RWPE1 (cell line): ENCODE results near the gene RUNX1.
A peak's percentile ranks its signal among the peaks of the same experiment; 100 is the strongest.

Source experiments
- CTCF ChIA-PET: fragments of 350-600 bp; sonication (Branson Sonifier 250); formaldehyde crosslinking; extraction: SDS; loops from one replicate; lab custom pipeline; 2021; lab: Yijun Ruan, JAX
- POLR2A ChIA-PET: fragments of 400-600 bp; formaldehyde crosslinking; extraction: SDS; loops from one replicate; lab custom pipeline; 2020; ENCODE audit warnings: antibody characterized with exemption; ENCODE audit not compliant: low non-redundant PET; lab: Yijun Ruan, JAX
- DNase-seq: peaks from one replicate; pipeline ENCODE4 v3.0.0; 2012; ENCODE audit warnings: low spot score
- H3K27ac ChIP-seq: fragments of 450-650 bp; 2 replicates; pipeline ENCODE4 v1.5.1; 2017
- TF ChIP-seq, protein P1 (sequence below): fragments of 450-650 bp; conservative IDR thresholded peaks from 2 replicates; pipeline ENCODE4 v1.5.1; 2017; ENCODE audit warnings: low read depth, mild to moderate bottlenecking

RUNX1 gene

DNA sequence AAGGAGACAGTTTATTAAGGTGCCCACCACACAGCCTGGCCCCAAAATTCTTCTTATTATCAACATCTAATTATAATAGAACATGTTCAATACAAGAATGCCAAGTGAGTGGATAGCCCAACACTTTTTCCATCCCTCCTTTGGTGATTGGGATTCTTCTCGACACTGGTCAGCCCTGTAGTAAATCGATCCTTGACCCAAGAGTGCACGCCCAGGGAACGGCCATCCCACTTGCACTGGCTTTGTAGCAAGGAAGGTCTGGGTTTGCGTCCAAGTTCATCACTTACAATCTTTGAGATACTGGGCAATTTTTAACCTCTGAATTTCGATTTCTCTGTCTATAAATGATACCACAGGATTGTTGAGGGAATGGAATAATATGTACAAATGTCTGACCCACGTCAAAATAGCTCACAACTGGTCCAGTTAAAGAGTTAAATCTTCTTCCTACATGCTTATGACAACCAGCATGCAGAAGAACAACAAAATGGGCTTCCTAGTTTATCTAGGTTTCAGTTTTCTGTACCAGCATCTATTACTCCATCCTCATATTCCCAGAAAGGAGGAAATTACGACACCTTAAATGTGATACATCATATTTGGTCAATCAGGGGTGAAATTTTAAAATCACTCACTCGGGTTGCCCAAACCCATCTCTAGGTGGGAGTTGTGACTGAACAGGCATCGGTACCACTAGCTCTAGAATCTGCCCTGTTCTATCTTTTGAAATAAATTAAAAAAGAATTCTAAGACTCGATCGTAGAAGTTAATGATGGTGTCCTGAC, 218.5 kb downstream of the RUNX1 start:
- TF ChIP-seq, protein P1, sequence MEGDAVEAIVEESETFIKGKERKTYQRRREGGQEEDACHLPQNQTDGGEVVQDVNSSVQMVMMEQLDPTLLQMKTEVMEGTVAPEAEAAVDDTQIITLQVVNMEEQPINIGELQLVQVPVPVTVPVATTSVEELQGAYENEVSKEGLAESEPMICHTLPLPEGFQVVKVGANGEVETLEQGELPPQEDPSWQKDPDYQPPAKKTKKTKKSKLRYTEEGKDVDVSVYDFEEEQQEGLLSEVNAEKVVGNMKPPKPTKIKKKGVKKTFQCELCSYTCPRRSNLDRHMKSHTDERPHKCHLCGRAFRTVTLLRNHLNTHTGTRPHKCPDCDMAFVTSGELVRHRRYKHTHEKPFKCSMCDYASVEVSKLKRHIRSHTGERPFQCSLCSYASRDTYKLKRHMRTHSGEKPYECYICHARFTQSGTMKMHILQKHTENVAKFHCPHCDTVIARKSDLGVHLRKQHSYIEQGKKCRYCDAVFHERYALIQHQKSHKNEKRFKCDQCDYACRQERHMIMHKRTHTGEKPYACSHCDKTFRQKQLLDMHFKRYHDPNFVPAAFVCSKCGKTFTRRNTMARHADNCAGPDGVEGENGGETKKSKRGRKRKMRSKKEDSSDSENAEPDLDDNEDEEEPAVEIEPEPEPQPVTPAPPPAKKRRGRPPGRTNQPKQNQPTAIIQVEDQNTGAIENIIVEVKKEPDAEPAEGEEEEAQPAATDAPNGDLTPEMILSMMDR = no peak
- POLR2A ChIA-PET = interaction anchor here (0.7 kb wide), 1 partner anchor 15 kb away, joined by 6 read pairs; no protein-coding TSS in a partner anchor
- H3K27ac ChIP-seq = no peak overlapping the region
- no peak for DNase-seq
- CTCF ChIA-PET = no interaction called here

DNA sequence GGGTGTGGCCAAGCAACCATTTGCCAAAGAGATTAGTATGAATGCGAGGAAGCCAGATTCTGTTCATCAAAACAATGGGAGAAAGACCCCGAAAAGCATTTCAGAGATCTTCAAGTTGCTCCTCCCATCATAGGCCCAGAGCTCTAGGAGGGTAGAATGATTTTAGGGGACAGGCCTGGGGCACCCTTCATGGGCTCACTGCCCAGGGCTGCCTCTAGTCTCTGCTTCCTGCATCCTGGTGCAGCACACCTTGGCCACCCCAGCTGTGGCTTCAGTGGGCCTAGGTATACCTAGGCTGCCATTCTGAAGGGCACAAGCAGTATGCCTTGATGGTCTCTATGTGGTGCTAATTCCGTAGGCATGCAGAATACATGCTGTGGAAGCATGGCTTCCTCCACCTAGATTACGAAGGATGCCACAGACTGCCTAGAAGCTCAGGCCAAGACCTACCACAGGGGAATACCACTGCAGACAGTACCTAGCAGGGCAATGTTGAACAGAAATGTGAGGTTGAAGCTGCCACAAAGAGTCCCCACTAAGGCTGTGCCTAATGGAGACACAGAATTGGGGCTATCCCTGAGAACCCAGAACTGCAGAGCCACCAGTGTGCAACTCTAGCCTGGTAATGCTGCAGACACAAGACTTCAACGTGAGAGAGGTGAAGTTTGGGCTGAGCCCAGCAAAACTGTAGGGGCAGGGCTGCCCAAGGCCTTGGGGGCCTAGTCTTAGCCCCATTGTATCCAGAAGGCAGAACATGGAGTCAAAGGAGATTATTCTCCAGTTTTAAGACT, 221.5 kb downstream of the RUNX1 start:
- H3K27ac ChIP-seq = peak overlapping the region; percentile 42
- no peak for DNase-seq
- CTCF ChIA-PET = interaction anchor here (0.6 to 0.7 kb wide), 2 partner anchors 1012 to 1371 kb away, joined by 3 read pairs; no protein-coding TSS in a partner anchor
- TF ChIP-seq, protein P1 = no peak
- POLR2A ChIA-PET = no interaction called here

DNA sequence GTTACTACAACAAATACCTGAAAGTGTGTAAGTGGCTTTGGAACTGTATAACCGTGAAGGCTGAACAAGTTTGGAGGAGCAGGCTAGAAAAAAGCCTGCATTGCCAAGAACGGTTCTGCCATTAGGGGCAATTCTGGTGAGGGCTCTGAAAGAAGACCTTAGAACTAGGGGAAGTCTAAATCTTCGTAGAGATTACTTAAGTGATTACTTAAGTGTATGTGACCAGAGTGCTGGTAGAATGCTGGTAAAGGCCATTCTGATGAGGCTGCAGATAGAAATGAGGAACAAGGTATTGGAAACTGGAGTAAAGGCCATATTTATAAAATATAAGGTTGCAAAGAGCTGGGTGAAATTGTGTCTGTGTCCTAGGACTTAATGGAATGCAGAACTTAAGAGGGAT, 222.3 kb downstream of the RUNX1 start:
- CTCF ChIA-PET = no interaction called here
- no peak for DNase-seq

GRCh38 chr21:34825948-34826548, 223.1 kb downstream of the RUNX1 start:
- POLR2A ChIA-PET = no interaction called here
- TF ChIP-seq, protein P1 = no peak
- CTCF ChIA-PET = interaction anchor here (0.6 kb wide), 1 partner anchor 11 kb away, joined by 4 read pairs; no protein-coding TSS in a partner anchor
- no peak overlapping the region for H3K27ac ChIP-seq
- no peak for DNase-seq

More for the DNA sequence above, 222.3 kb downstream of the RUNX1 start:
- TF ChIP-seq, protein P1 = no peak
- POLR2A ChIA-PET = no interaction called here
- H3K27ac ChIP-seq = no peak overlapping the region

GRCh38 chr21:34825101-34825500, 224.0 kb downstream of the RUNX1 start:
- TF ChIP-seq, protein P1 = no peak
- CTCF ChIA-PET = interaction anchor here (0.5 kb wide), 1 partner anchor 29 kb away, joined by 4 read pairs; no protein-coding TSS in a partner anchor
- POLR2A ChIA-PET = no interaction called here
- no peak for DNase-seq
- H3K27ac ChIP-seq = no peak overlapping the region

DNA sequence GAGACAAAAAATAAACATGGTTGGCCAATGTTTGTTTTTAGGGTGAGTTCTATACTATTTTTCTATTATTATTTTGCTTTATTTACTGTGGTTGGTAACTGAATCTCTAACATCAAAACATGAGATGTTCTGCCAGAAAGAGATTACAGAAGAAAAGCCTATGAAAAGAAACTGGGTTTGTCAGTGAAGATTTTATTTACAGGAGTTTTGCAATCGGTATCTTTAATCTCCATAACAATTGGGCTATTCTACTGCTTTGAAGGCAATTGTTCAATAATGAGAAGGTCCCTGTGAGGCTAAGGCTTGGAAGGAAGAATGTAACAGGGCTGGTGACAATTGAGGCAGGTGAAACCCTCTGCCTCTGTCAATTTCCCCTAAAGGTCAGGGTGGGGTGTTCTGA, 224.8 kb downstream of the RUNX1 start:
- TF ChIP-seq, protein P1 = no peak
- POLR2A ChIA-PET = no interaction called here
- no peak overlapping the region for H3K27ac ChIP-seq
- CTCF ChIA-PET = interaction anchor here (1.1 kb wide), 1 partner anchor 79 kb away, joined by 6 read pairs; no protein-coding TSS in a partner anchor
- no peak for DNase-seq
